HEK293 (cell line): ENCODE results near the gene METTL5.
"Not testable (repeated sequence)": the region's sequence is repeated elsewhere in the genome, so short reads cannot be mapped to it uniquely, and the experiment has no call there.

Source experiments
- CTCF ChIA-PET: fragments of 350-600 bp; formaldehyde crosslinking; extraction: SDS; loops from one replicate; lab custom pipeline; 2021; ENCODE audit warnings: antibody characterized with exemption; lab: Yijun Ruan, JAX
- POLR2A ChIA-PET: fragments of 300-600 bp; formaldehyde crosslinking; extraction: SDS; loops from one replicate; lab custom pipeline; 2020; ENCODE audit warnings: antibody characterized with exemption, inconsistent platforms; lab: Yijun Ruan, JAX
- H3K27ac ChIP-seq: fragments of 200-500 bp; sonication (Bioruptor generic); 2 replicates; pipeline ENCODE4 v1.5.1; 2014; ENCODE audit warnings: low read depth, low read length, control low read depth, inconsistent platforms; ENCODE audit errors: extremely low read depth
- H3K36me3 ChIP-seq, 2 experiments: fragments of 200-500 bp in 1 of 2; sonication (Bioruptor generic) in 1 of 2; 1 replicate in 1 of 2; 2 replicates in 1 of 2; pipeline ENCODE4 v1.5.1; 2014 to 2017; ENCODE audit warnings: inconsistent platforms in 2 of 2, low read length in 2 of 2; ENCODE audit not compliant: control insufficient read depth in 2 of 2, insufficient read depth in 1 of 2
- H3K4me1 ChIP-seq: fragments of 200-500 bp; sonication (Bioruptor generic); 2 replicates; pipeline ENCODE4 v1.5.1; 2014; ENCODE audit warnings: mild to moderate bottlenecking, low read length, inconsistent platforms; ENCODE audit not compliant: control insufficient read depth, insufficient read depth
- H3K4me3 ChIP-seq: 2 replicates; pipeline ENCODE4 v1.5.1; 2011; ENCODE audit warnings: low read depth, mild to moderate bottlenecking, control low read depth, low read length, moderate library complexity
- H3K9me3 ChIP-seq: fragments of 200-500 bp; sonication (Bioruptor generic); 2 replicates; pipeline ENCODE4 v1.5.1; 2014; ENCODE audit warnings: low read depth, low read length, inconsistent platforms; ENCODE audit not compliant: control insufficient read depth, insufficient read depth
- BCL11A ChIP-seq: fragments of 450-650 bp; formaldehyde crosslinking; IDR thresholded peaks from 2 replicates; pipeline ENCODE4 v1.5.1; 2016; ENCODE audit warnings: low read depth, missing biosample characterization, missing genetic modification characterization
- EGR2 ChIP-seq: fragments of 450-650 bp; formaldehyde crosslinking; IDR thresholded peaks from 2 replicates; pipeline ENCODE4 v1.5.1; 2016; ENCODE audit warnings: low read depth, missing biosample characterization, missing genetic modification characterization
- GLIS2 ChIP-seq: fragments of 450-650 bp; formaldehyde crosslinking; IDR thresholded peaks from 2 replicates; pipeline ENCODE4 v1.5.1; 2016; ENCODE audit warnings: missing biosample characterization, missing genetic modification characterization
- KLF10 ChIP-seq: fragments of 450-650 bp; IDR thresholded peaks from 2 replicates; pipeline ENCODE4 v1.5.1; 2018; ENCODE audit warnings: missing biosample characterization, mild to moderate bottlenecking, missing genetic modification characterization
- KLF9 ChIP-seq: fragments of 450-650 bp; formaldehyde crosslinking; IDR thresholded peaks from 2 replicates; pipeline ENCODE4 v1.5.1; 2016; ENCODE audit warnings: missing biosample characterization, missing genetic modification characterization, low read depth
- PRDM1 ChIP-seq: fragments of 450-650 bp; formaldehyde crosslinking; IDR thresholded peaks from 2 replicates; pipeline ENCODE4; 2016; ENCODE audit warnings: missing biosample characterization, missing genetic modification characterization
- YY1 ChIP-seq: fragments of 450-650 bp; formaldehyde crosslinking; IDR thresholded peaks from 2 replicates; pipeline ENCODE4 v1.5.1; 2018; ENCODE audit warnings: missing biosample characterization, missing genetic modification characterization
- ZFHX2 ChIP-seq: fragments of 450-650 bp; formaldehyde crosslinking; conservative IDR thresholded peaks from 2 replicates; pipeline ENCODE4 v1.5.1; 2016; ENCODE audit warnings: missing biosample characterization, missing genetic modification characterization
- ZNF302 ChIP-seq: fragments of 450-650 bp; formaldehyde crosslinking; IDR thresholded peaks from 2 replicates; pipeline ENCODE4 v1.5.1; 2016; ENCODE audit warnings: missing biosample characterization, missing genetic modification characterization, low read depth
- ZNF311 ChIP-seq: fragments of 450-650 bp; formaldehyde crosslinking; IDR thresholded peaks from 2 replicates; pipeline ENCODE4 v1.5.1; 2017; ENCODE audit warnings: missing biosample characterization, missing genetic modification characterization, borderline replicate concordance
- ZNF350 ChIP-seq: fragments of 450-650 bp; formaldehyde crosslinking; IDR thresholded peaks from 2 replicates; pipeline ENCODE4 v1.5.0; 2017; ENCODE audit warnings: missing biosample characterization, mild to moderate bottlenecking, missing genetic modification characterization
- ZNF354C ChIP-seq: fragments of 450-650 bp; formaldehyde crosslinking; IDR thresholded peaks from 2 replicates; pipeline ENCODE4 v1.5.1; 2016; ENCODE audit warnings: missing biosample characterization, missing genetic modification characterization, low read depth, borderline replicate concordance
- ZNF394 ChIP-seq: fragments of 450-650 bp; formaldehyde crosslinking; IDR thresholded peaks from 2 replicates; pipeline ENCODE4 v1.5.1; 2016; ENCODE audit warnings: missing biosample characterization, missing genetic modification characterization, mild to moderate bottlenecking, moderate library complexity, borderline replicate concordance
- ZNF510 ChIP-seq: fragments of 450-650 bp; formaldehyde crosslinking; IDR thresholded peaks from 2 replicates; pipeline ENCODE4 v1.5.1; 2018; ENCODE audit warnings: mild to moderate bottlenecking, missing genetic modification characterization, missing biosample characterization; ENCODE audit not compliant: insufficient replicate concordance
- ZNF677 ChIP-seq: fragments of 450-650 bp; IDR thresholded peaks from 2 replicates; pipeline ENCODE4 v1.5.0; 2018; ENCODE audit warnings: missing biosample characterization, mild to moderate bottlenecking, missing genetic modification characterization, moderate library complexity
- ZNF707 ChIP-seq: fragments of 450-650 bp; formaldehyde crosslinking; IDR thresholded peaks from 2 replicates; pipeline ENCODE4 v1.5.1; 2016; ENCODE audit warnings: missing biosample characterization, missing genetic modification characterization
- TF ChIP-seq, protein P1 (sequence below): fragments of 450-650 bp; formaldehyde crosslinking; IDR thresholded peaks from 2 replicates; pipeline ENCODE4 v1.5.1; 2016; ENCODE audit warnings: missing biosample characterization, missing genetic modification characterization
- TF ChIP-seq, protein P2 (sequence below): fragments of 450-650 bp; formaldehyde crosslinking; IDR thresholded peaks from 2 replicates; pipeline ENCODE4 v1.5.1; 2016; ENCODE audit warnings: missing biosample characterization, missing genetic modification characterization
- TF ChIP-seq, protein P3 (sequence below): fragments of 450-650 bp; formaldehyde crosslinking; IDR thresholded peaks from 2 replicates; pipeline ENCODE4 v1.5.1; 2016; ENCODE audit warnings: missing biosample characterization, missing genetic modification characterization
- TF ChIP-seq, protein P4 (sequence below): fragments of 450-650 bp; formaldehyde crosslinking; conservative IDR thresholded peaks from 2 replicates; pipeline ENCODE4 v1.5.1; 2016; ENCODE audit warnings: low read depth, missing biosample characterization, missing genetic modification characterization

Gene METTL5

DNA sequence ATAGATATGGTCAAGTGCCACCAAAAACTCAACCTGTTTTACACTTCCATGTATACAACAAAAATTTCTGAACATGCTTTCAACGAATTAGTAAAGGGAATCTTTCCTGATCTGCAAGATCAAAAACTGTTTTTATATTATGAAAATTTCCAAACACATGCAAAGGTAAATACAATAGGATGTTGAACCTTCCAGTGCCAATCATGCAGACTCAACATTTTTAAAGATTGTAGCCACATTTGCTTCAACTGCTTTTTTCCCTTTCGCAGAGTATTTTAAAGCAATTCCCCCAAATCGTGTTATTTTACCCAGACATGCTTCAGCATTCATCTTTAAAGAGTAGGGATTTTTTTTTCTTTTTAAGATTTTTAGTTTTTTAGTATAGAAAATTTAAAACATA lies 42.9 kb upstream of the METTL5 start (continued):
- TF ChIP-seq, protein P1, sequence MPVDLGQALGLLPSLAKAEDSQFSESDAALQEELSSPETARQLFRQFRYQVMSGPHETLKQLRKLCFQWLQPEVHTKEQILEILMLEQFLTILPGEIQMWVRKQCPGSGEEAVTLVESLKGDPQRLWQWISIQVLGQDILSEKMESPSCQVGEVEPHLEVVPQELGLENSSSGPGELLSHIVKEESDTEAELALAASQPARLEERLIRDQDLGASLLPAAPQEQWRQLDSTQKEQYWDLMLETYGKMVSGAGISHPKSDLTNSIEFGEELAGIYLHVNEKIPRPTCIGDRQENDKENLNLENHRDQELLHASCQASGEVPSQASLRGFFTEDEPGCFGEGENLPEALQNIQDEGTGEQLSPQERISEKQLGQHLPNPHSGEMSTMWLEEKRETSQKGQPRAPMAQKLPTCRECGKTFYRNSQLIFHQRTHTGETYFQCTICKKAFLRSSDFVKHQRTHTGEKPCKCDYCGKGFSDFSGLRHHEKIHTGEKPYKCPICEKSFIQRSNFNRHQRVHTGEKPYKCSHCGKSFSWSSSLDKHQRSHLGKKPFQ: no peak
- TF ChIP-seq BCL11A (tag by site-specific recombination): no peak
- TF ChIP-seq ZNF677 (tag by site-specific recombination): no peak
- TF ChIP-seq ZNF302 (tag by site-specific recombination): no peak
- no peak for TF ChIP-seq ZNF707 (tag by site-specific recombination)
- TF ChIP-seq ZNF354C (tag by site-specific recombination): no peak
- TF ChIP-seq KLF10 (tag by site-specific recombination): no peak
- TF ChIP-seq ZNF350 (tag by site-specific recombination): no peak
- TF ChIP-seq ZNF510 (tag by site-specific recombination): no peak
- TF ChIP-seq, protein P2, sequence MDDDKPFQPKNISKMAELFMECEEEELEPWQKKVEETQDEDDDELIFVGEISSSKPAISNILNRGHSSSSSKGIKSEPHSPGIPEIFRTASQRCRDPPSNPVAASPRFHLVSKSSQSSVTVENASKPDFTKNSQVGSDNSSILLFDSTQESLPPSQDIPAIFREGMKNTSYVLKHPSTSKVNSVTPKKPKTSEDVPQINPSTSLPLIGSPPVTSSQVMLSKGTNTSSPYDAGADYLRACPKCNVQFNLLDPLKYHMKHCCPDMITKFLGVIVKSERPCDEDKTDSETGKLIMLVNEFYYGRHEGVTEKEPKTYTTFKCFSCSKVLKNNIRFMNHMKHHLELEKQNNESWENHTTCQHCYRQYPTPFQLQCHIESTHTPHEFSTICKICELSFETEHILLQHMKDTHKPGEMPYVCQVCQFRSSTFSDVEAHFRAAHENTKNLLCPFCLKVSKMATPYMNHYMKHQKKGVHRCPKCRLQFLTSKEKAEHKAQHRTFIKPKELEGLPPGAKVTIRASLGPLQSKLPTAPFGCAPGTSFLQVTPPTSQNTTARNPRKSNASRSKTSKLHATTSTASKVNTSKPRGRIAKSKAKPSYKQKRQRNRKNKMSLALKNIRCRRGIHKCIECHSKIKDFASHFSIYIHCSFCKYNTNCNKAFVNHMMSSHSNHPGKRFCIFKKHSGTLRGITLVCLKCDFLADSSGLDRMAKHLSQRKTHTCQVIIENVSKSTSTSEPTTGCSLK (tag by site-specific recombination): no peak
- TF ChIP-seq GLIS2: no peak
- no peak for TF ChIP-seq ZNF311
- no peak for TF ChIP-seq YY1
- no peak for TF ChIP-seq KLF9 (tag by site-specific recombination)

DNA sequence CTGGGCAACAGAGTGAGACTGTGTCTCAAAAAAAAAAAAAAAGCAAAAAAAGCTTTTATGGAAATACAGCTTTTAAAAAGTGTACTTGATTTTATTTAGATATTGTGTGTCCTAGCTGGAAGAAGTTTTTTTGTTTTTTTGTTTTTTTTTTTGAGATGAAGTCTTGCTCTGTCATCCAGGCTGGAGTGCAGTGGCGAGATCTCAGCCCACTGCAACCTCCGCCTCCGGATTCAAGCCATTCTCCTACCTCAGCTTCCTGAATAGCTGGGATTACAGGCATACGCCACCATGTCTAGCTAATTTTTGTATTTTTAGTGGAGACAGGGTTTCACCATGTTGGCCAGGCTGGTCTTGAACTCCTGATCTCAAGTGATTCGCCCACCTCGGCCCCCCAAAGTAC lies 41.5 kb upstream of the METTL5 start:
- H3K4me3 ChIP-seq, H3K27ac ChIP-seq, H3K4me1 ChIP-seq, H3K36me3 ChIP-seq, H3K9me3 ChIP-seq: not testable (repeated sequence)
- ChIA-PET POLR2A (interaction anchor here (0.7 kb wide), 1 partner anchor 327 kb away, joined by 3 read pairs; no protein-coding TSS in a partner anchor), CTCF (interaction anchor here (0.7 to 1.8 kb wide), 2 partner anchors 29 to 42 kb away, joined by 3 to 8 read pairs; partner anchors contain the start of gene METTL5)
- TF ChIP-seq EGR2 (0 out of 2 replicates have a peak, but pooled peaks have one; percentile 37), ZFHX2 (tag by site-specific recombination) (peak; percentile 36)

DNA sequence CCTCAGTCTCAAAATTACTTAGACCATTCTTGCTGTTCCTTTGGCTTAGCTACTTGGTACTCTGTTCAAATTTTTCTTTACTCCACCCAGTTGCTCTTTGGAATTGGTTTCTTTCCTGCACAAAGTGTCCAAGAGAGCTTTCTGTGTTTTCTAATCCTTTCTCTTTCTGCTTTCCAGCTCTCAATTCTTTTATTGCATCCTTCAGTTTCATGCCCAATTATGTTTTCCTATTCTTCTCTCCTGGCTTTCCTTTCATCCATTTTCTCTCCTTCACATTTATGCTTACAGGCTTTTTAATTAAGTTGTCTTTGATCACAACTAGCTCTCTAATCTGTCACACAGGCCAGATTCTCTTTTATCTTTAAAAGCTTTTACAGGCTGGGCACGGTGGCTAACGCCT lies 40.8 kb upstream of the METTL5 start:
- H3K9me3 ChIP-seq: no peaks in the 10 kb centered on the region
- H3K4me1 ChIP-seq: no peaks in the 10 kb centered on the region
- H3K27ac ChIP-seq: no peak overlapping the region
- no peaks in the 10 kb centered on the region for H3K36me3 ChIP-seq
- ChIA-PET POLR2A (no interaction called here), CTCF (interaction anchor here (0.7 to 1.8 kb wide), 2 partner anchors 28 to 41 kb away, joined by 3 to 8 read pairs; partner anchors contain the start of gene METTL5)
- no peak overlapping the region for H3K4me3 ChIP-seq
- TF ChIP-seq, protein P3, sequence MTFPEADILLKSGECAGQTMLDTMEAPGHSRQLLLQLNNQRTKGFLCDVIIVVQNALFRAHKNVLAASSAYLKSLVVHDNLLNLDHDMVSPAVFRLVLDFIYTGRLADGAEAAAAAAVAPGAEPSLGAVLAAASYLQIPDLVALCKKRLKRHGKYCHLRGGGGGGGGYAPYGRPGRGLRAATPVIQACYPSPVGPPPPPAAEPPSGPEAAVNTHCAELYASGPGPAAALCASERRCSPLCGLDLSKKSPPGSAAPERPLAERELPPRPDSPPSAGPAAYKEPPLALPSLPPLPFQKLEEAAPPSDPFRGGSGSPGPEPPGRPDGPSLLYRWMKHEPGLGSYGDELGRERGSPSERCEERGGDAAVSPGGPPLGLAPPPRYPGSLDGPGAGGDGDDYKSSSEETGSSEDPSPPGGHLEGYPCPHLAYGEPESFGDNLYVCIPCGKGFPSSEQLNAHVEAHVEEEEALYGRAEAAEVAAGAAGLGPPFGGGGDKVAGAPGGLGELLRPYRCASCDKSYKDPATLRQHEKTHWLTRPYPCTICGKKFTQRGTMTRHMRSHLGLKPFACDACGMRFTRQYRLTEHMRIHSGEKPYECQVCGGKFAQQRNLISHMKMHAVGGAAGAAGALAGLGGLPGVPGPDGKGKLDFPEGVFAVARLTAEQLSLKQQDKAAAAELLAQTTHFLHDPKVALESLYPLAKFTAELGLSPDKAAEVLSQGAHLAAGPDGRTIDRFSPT (tag by site-specific recombination): no peak
- peak; percentile 83 for TF ChIP-seq PRDM1 (tag by site-specific recombination)
- TF ChIP-seq ZNF394 (tag by site-specific recombination): no peak
- TF ChIP-seq, protein P4, sequence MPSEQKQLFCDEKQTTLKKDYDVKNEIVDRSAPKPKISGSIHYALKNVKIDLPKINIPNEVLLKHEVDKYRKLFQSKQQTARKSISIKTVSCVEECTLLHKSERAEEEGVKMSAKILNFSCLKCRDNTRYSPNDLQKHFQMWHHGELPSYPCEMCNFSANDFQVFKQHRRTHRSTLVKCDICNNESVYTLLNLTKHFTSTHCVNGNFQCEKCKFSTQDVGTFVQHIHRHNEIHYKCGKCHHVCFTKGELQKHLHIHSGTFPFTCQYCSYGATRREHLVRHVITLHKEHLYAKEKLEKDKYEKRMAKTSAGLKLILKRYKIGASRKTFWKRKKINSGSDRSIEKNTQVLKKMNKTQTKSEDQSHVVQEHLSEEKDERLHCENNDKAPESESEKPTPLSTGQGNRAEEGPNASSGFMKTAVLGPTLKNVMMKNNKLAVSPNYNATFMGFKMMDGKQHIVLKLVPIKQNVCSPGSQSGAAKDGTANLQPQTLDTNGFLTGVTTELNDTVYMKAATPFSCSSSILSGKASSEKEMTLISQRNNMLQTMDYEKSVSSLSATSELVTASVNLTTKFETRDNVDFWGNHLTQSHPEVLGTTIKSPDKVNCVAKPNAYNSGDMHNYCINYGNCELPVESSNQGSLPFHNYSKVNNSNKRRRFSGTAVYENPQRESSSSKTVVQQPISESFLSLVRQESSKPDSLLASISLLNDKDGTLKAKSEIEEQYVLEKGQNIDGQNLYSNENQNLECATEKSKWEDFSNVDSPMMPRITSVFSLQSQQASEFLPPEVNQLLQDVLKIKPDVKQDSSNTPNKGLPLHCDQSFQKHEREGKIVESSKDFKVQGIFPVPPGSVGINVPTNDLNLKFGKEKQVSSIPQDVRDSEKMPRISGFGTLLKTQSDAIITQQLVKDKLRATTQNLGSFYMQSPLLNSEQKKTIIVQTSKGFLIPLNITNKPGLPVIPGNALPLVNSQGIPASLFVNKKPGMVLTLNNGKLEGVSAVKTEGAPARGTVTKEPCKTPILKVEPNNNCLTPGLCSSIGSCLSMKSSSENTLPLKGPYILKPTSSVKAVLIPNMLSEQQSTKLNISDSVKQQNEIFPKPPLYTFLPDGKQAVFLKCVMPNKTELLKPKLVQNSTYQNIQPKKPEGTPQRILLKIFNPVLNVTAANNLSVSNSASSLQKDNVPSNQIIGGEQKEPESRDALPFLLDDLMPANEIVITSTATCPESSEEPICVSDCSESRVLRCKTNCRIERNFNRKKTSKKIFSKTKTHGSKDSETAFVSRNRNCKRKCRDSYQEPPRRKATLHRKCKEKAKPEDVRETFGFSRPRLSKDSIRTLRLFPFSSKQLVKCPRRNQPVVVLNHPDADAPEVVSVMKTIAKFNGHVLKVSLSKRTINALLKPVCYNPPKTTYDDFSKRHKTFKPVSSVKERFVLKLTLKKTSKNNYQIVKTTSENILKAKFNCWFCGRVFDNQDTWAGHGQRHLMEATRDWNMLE (tag by site-specific recombination): no peak
